Loucy (cell line): ENCODE results near the gene FCGR3B.
A peak's percentile ranks its signal among the peaks of the same experiment; 100 is the strongest.
"Not testable (repeated sequence)": the region's sequence is repeated elsewhere in the genome, so short reads cannot be mapped to it uniquely, and the experiment has no call there.

ENCODE experiments used
- H2AFZ ChIP-seq: fragments of 200-600 bp; sonication (generic); 2 replicates; pipeline ENCODE4 v1.6.0; 2016; ENCODE audit warnings: antibody characterized with exemption, mild to moderate bottlenecking, low read length, moderate library complexity
- H3F3A ChIP-seq: fragments of 200-600 bp; 2 replicates; pipeline ENCODE4 v1.6.0; 2016; ENCODE audit warnings: antibody characterized with exemption, low read depth, mild to moderate bottlenecking
- H3K27me3 ChIP-seq: fragments of 200-600 bp; sonication (generic); 2 replicates; pipeline ENCODE4 v1.6.1; 2014; ENCODE audit warnings: low read length, mild to moderate bottlenecking; ENCODE audit not compliant: insufficient read depth, poor library complexity, severe bottlenecking
- H3K36me3 ChIP-seq: fragments of 200-600 bp; sonication (generic); 2 replicates; pipeline ENCODE4 v1.6.1; 2016; ENCODE audit warnings: low read length; ENCODE audit not compliant: insufficient read depth
- H3K4me1 ChIP-seq: fragments of 200-600 bp; sonication (generic); 2 replicates; pipeline ENCODE4 v1.5.1; 2014; ENCODE audit warnings: low read length, mild to moderate bottlenecking; ENCODE audit not compliant: insufficient read depth, poor library complexity, severe bottlenecking
- H3K4me2 ChIP-seq: fragments of 200-600 bp; sonication (generic); 2 replicates; pipeline ENCODE4 v1.6.0; 2014; ENCODE audit warnings: antibody characterized with exemption, low read length, low read depth, mild to moderate bottlenecking; ENCODE audit not compliant: poor library complexity, severe bottlenecking
- H3K4me3 ChIP-seq: fragments of 200-600 bp; sonication (generic); 2 replicates; pipeline ENCODE4 v1.5.1; 2014; ENCODE audit warnings: low read length, mild to moderate bottlenecking, mixed read lengths; ENCODE audit not compliant: poor library complexity, severe bottlenecking
- H3K79me2 ChIP-seq: fragments of 200-600 bp; sonication (generic); 2 replicates; pipeline ENCODE4 v1.6.1; 2014; ENCODE audit warnings: low read length; ENCODE audit not compliant: insufficient read depth
- H3K9ac ChIP-seq: fragments of 200-600 bp; sonication (generic); 2 replicates; pipeline ENCODE4 v1.6.0; 2014; ENCODE audit warnings: mild to moderate bottlenecking, low read depth, low read length, moderate library complexity; ENCODE audit not compliant: poor library complexity, severe bottlenecking
- H3K9me2 ChIP-seq: fragments of 200-600 bp; sonication (generic); replicated peaks from 2 replicates; pipeline ENCODE4 v1.6.1; 2016; ENCODE audit warnings: low read depth, low read length, mixed read lengths
- H3K9me3 ChIP-seq: fragments of 200-600 bp; sonication (generic); 2 replicates; pipeline ENCODE4 v1.6.1; 2014; ENCODE audit warnings: mild to moderate bottlenecking, antibody characterized with exemption, low read length, low read depth; ENCODE audit not compliant: insufficient read depth
- H4K20me1 ChIP-seq: fragments of 200-600 bp; sonication (generic); 2 replicates; pipeline ENCODE4 v1.6.0; 2014; ENCODE audit warnings: antibody characterized with exemption, low read length, mild to moderate bottlenecking; ENCODE audit not compliant: insufficient read depth, poor library complexity, severe bottlenecking
- TF ChIP-seq, protein P1 (sequence below): fragments of 200-600 bp; sonication (generic); conservative IDR thresholded peaks from 2 replicates; pipeline ENCODE4 v1.5.1; 2014; ENCODE audit warnings: mild to moderate bottlenecking, antibody characterized with exemption, low read length

FCGR3B gene

DNA sequence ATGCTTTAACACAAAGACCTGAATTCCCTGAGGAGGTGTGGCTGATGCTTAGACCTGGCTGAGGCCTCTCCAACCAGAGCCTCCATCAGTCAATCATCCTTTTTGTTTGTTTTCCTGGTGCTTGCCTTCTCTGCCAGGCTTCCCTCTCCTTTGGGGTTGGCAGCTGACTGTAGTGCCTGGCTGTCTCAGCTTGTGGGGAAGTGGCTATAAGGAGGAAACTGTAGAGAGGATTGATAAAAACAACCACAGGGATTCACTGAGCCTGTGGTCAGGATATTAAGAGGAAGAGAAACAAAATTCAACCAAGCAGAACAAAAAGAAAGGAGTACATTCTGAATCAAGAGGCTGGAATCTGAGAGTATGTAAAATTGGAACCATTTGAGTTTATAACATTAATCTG is 27.5 kb upstream of the FCGR3B start:
- not testable (repeated sequence) for H3K4me1 ChIP-seq, H3K79me2 ChIP-seq, H3K27me3 ChIP-seq, H3K36me3 ChIP-seq, H3K9me2 ChIP-seq, H3F3A ChIP-seq, H2AFZ ChIP-seq, H3K4me2 ChIP-seq, H4K20me1 ChIP-seq, H3K9ac ChIP-seq, H3K4me3 ChIP-seq, H3K9me3 ChIP-seq

DNA sequence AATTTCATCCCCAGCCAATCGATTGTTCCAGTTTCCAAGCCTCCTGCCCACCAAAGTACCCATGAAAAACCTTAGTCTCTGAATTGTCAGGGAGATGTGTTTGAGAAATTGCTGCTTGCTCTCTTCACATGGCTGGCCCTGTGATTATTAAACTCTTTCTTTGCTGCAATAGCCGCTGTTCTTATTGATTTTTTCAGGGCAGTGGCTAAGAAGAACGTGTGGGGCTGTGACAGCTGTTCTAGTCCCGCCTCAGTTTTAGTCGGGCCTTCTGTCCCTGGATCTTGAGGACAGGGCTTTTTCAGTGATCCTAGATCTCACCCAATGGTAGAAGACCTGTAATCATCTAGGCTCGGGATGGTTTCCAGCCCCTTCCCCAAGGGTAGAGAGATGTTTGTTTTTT is 23.0 kb upstream of the FCGR3B start:
- not testable (repeated sequence) for H3F3A ChIP-seq, H2AFZ ChIP-seq, H3K27me3 ChIP-seq, H3K4me1 ChIP-seq, H3K4me3 ChIP-seq, H3K9me3 ChIP-seq, H3K9ac ChIP-seq, H3K4me2 ChIP-seq, H4K20me1 ChIP-seq, H3K79me2 ChIP-seq, H3K36me3 ChIP-seq, H3K9me2 ChIP-seq

DNA sequence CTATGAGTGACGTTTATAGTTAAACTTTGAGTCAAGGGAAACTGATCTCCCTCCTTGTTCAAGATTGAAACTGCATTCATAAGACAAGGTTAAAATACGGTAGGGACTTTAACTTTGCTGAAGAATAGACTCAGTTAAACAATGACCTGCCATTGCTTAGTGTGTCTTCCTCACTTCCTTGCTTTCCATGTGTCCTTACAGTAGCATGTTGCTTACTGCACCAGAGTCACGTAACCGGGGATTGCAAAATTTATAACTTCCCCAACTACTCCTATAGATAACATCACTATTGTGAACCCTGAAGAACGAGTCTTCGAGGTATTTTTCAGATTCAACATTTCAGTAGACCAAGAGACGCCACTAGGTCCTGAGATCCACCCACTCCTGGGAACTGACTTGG is 22.6 kb upstream of the FCGR3B start:
- not testable (repeated sequence) for H3K4me2 ChIP-seq, H4K20me1 ChIP-seq, H3K4me3 ChIP-seq, H3K36me3 ChIP-seq, H3K9me2 ChIP-seq, H2AFZ ChIP-seq, H3K79me2 ChIP-seq, H3K27me3 ChIP-seq, H3K4me1 ChIP-seq, H3K9me3 ChIP-seq, H3F3A ChIP-seq, H3K9ac ChIP-seq

DNA sequence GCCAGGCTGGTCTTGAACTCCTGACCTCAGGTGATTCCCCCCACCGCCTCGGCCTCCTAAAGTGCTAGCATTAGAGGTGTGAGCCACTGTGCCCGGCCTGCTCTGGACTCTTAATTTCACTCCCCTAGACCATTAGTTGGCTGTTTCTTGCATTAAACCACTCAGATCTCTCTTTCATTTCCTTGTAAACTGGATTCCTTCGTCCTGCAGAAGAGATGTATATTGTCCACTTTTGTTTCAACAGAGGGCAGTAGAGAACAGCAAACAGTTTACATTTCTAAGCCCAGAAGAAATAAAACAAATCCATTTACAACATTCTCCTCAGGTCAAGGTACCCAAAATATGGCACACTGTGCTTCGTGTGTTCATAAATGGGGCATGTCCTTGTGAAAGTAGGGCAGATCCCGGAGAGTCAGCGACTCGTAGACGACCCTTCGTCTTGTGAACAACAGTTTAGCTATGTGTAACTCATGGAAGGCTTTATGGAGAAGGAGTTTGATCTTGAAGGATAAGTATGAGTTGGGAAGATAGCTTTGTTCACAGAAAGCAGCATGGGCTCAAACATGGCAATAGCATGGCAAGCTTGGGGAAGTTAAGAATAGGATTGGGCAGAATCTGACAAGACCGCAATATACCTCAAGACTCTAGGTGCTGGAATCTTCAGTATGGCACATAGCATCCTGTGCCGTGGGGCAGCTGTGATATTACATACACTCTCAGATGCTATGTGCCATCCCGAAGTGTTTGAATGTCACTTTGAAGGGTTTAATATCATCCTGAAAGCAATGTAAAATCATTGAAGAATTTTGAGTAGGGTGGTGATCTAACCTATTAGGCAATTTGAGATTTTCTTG is 16.8 kb upstream of the FCGR3B start:
- H3K36me3 ChIP-seq, H3K4me2 ChIP-seq, H3K27me3 ChIP-seq, H3F3A ChIP-seq, H2AFZ ChIP-seq, H3K9ac ChIP-seq, H3K9me3 ChIP-seq, H3K4me1 ChIP-seq, H3K79me2 ChIP-seq, H3K4me3 ChIP-seq, H4K20me1 ChIP-seq, H3K9me2 ChIP-seq: not testable (repeated sequence)
- TF ChIP-seq, protein P1, sequence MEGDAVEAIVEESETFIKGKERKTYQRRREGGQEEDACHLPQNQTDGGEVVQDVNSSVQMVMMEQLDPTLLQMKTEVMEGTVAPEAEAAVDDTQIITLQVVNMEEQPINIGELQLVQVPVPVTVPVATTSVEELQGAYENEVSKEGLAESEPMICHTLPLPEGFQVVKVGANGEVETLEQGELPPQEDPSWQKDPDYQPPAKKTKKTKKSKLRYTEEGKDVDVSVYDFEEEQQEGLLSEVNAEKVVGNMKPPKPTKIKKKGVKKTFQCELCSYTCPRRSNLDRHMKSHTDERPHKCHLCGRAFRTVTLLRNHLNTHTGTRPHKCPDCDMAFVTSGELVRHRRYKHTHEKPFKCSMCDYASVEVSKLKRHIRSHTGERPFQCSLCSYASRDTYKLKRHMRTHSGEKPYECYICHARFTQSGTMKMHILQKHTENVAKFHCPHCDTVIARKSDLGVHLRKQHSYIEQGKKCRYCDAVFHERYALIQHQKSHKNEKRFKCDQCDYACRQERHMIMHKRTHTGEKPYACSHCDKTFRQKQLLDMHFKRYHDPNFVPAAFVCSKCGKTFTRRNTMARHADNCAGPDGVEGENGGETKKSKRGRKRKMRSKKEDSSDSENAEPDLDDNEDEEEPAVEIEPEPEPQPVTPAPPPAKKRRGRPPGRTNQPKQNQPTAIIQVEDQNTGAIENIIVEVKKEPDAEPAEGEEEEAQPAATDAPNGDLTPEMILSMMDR = peak; percentile 67

DNA sequence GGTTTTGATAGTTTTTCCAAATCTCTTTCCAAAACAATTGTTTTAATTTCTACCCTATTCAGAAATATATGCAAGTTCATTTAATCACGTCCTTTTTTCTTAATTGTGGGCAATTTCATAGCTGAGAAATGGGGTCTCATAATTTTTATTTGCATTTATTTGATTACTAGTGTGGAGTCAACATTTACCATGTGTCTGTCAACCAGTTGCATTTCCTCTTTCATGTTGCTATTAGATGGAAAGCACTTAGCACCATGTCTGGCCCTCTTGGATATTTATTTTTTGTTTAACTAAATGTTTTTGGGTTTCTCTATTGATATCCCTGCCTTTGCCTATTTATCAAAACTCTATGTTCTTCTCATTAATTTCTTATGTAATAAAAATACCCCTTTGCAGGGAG is 13.9 kb upstream of the FCGR3B start:
- not testable (repeated sequence) for H3K9me3 ChIP-seq, H3K4me1 ChIP-seq, H3K4me2 ChIP-seq, H3F3A ChIP-seq, H3K79me2 ChIP-seq, H3K27me3 ChIP-seq, H3K4me3 ChIP-seq, H2AFZ ChIP-seq, H4K20me1 ChIP-seq, H3K36me3 ChIP-seq, H3K9ac ChIP-seq, H3K9me2 ChIP-seq

DNA sequence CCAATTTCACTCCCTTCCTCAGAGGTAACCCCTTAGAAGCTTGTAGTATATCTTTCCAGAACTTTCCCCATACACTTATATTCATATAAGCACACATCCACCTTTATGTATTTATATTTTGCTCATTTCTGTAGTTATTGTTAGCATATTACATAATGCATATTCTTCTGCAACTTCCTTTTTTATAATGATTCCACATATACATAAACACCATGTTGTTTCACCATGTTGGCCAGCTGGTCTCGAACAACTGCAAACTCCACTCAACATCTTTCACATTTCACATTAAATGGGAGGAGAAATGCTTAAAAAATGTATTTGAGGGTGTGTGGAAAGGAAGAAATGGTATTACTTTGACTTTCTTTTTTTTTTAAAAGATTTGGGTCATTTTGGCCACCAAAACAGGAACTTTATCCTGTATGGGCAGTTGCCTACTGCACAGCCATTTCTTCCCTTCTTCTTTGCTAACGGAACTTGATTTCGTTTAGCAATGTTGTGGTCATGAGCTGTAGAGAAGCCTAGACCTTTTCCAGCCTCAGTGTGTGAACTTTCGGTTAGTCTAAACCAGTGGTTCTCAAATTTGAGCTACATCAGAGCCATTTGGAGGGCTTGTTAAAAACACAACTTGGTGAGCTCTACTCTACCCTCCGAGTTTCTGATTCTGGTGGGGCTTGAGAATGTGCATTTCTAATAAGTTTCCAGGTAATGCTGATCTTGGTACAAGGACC is 12.7 kb upstream of the FCGR3B start:
- H3K4me3 ChIP-seq, H3K9me2 ChIP-seq, H3K4me1 ChIP-seq, H3K79me2 ChIP-seq, H4K20me1 ChIP-seq, H3K36me3 ChIP-seq, H3F3A ChIP-seq, H3K9ac ChIP-seq, H3K9me3 ChIP-seq, H3K4me2 ChIP-seq, H3K27me3 ChIP-seq, H2AFZ ChIP-seq: not testable (repeated sequence)
